Stimulated activated CD8-positive, alpha-beta memory T cell treated with anti-CD3 and anti-CD28 coated beads, Interleukin-12 subunit alpha, Interleukin-12 subunit beta, amount 100 ng/mL, for 24 hours (primary cell): ENCODE data around the gene PLXNA4.

ENCODE experiments used
- DNase-seq: peaks from one replicate; pipeline ENCODE4 v3.0.0-alpha.2; 2020; ENCODE audit errors: extremely low read depth

PLXNA4 gene

DNA sequence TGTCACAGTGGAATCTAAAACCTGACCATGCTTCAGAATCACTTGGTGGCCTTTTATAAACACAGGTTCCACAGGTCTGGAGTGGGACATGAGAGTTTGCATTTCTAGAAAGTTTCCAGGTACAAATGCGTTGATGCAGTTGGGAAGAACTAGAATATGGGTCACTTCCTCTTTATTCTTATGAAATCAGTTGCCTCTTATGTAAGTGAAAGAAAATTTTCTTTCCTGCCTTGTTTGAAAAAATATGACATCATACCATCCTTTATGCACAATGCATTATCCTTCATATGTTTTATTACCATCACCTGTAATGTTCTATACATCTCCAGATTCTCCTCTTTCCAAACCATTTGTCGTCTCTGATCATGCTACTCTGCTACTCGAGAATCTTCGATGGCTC is 44.0 kb downstream of the PLXNA4 start:
- no peak for DNase-seq

DNA sequence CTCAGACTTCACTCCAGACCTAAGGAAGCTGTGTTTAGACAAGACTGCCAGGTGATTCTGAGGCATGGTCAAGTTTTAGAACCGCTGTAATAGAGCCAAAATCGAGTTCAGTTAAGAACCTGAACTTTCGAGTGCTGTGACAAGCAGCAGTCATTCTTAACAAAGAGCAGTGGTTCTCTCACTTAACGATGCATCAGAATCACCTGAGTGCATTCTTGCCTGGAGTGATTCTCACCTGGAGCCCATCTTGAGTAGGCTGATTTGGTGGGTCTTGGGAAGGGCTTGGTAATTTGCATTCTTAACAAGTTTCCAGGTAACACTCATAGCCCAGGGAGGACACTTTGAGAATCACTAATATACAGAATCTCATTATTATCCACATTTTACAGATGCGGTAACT is 44.7 kb downstream of the PLXNA4 start:
- DNase-seq, result no peak

DNA sequence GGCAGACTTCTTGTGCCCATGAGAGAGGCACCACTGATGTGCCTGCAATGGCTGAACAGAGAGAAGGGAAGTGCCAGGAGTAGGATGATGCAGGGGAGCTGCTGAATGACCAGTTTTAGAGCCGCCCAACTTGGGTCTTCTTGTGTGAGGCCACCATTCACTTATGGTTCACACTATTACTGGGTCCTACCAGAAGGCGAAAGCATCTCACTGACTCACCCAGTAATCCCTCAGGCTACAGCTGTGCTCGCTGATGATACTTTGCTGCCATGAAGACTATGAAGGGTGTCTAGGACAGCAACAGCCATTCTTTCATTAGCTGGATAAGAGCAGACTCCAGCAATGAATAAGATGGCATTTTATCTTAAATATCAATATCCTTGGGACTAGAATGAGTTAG is 47.6 kb downstream of the PLXNA4 start:
- no peak for DNase-seq

DNA sequence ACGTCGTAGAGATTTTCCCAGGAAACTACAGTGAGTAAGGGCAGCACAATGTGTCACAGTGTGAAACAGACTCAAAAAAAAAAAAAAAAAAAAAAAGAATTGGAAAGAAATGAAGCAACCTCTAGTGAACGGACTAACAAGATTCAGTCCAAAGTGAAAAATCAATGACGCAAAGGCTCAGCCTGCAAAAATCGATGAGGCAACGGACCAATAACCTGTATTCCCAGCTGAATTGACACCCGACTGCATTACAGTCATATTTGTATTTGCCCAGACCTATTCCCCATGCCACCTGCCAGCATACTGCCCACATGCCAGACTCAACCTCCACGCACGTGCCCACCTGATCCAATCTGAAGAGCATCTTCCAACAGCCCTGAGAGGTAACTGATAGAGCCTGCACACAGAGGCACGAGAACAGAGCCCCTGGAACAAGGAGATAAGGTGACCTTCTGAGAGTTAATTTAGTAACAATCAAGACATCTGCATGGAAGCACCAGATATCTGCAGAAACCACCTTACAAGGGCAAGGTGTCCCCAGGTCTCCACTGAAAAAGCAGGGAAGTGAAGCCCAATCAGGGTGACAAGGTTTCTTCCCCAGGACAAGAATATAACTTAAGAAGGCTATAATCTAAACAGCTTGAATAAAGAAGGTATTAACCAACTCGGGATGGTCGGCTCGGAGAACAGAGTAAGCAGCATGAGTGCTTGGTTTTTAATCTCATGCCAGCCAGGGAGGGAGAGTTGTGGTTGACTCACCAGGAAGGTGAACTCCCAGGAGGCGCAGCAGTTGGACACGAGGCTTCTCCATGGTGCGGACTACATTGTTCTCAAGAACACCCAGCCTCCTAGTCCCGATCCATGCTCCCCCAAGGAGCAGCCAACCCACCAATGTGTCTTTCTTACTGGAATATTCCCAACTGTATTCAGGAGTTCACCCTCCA is 48.5 kb downstream of the PLXNA4 start:
- DNase-seq, result no peak

DNA sequence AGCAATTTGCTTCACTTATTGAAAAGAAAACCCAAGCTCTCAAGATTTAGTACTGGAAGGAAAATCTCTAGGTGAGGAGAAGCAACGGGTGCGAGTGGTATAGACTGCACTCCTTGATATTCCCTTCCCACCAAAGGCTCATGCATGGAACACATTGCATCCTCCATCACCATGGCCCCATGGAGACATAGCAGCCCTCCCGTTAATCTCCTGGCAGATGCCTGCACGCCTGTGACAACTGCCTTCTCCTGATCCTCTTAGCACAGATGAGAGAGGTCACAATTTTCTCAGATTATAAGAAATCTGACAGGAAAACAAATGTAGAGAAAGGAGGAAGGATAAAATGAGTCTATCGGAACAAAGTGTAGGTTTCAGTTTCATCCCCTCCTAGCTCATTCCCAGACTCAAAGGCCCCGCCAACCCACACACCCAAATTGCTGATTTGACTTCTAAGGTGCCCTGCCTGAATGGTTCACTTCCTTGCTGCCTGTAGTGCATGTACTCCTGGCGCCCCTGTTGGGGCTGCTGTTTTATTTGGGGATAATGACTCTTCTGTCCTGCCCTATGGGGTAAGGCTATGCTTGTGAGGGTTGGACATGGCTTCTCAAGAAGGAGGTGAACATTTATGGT is 50.0 kb downstream of the PLXNA4 start:
- DNase-seq, result no peak

DNA sequence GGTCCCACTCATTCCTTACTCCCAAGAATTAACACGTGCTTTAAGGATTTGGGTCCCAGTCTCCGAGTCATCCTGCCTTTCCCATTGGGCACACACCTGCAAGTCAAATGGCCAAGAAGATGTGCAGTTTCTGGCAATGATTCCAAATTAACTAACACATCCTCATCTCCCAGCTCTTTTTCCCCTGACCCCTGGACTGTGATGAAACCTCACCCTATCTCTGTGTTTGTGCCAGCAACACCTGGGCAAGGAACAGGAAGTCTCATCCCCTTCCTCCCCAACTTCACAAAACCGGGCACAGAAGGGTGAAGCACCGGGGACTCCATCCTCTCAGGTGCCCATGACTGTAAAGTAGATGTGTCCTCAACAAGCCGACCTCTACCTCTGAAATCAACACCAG is 54.8 kb downstream of the PLXNA4 start:
- no peak for DNase-seq

DNA sequence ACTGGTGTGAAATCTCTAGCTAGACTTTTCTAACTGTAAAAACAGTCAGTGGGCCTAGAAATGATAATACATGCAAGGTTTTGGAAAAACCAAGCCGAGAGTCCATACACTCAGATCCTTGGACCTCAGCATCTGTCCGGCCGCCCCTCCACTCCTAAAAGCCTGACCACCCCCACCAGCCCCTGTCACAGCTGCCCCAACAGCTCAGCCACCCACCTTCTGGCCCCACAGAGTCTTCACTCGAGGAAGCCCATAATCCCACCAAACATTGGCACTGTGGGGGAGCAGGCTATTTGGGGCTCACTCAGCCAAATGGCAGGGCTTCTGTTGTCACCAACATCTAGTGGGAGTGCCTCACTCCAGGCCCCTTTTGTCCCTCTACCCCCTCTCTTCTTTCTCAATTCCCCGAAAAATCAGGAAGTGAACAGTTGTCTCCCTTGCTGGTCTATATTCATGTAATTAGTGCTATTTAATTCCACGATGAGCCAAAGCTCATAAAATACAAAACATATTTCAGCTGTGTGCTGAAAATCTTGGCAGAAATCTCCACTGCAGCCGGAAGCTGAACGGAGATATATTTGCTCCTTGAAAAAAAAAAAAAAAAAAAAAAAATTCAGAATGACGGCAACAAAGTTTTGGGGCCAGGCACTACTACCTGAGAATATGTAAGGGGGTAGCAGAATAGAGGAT is 55.5 kb downstream of the PLXNA4 start:
- DNase-seq, result no peak

DNA sequence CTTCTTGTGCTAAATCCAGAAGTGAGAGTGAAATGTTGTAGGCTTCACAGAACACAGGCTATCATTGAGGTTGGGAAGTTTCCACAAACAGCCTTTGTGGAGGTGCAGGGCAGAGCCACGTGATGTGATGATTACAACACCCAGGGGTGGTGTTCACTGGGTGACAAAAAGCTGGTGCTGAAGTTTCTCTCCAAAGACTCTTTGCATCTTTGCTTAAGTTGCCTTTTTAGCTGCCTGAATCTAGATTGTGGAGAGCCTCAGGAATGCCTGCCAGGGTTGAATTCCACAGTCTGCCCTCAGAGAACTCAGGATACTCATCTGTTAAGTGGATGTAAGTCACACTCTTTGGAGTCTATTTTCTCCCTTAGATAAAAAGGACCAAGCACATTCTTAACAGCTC is 56.3 kb downstream of the PLXNA4 start:
- DNase-seq, result no peak

DNA sequence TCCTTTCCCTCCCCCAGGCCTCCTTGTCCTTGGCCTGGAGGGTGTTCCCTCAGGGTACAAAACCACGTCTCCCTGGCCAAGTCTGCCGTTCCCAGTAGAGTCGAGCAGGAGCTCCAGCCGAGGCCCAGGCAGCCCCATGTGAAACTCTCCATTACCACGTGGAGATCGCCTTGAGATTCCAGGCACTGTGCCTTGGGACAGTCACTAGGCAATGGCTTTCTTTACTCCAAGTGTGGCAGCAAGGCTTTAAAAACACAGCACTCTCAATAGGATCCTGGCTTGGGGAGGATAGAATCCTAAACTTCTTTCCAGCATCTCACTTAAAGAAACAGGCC is 57.5 kb downstream of the PLXNA4 start:
- no peak for DNase-seq

DNA sequence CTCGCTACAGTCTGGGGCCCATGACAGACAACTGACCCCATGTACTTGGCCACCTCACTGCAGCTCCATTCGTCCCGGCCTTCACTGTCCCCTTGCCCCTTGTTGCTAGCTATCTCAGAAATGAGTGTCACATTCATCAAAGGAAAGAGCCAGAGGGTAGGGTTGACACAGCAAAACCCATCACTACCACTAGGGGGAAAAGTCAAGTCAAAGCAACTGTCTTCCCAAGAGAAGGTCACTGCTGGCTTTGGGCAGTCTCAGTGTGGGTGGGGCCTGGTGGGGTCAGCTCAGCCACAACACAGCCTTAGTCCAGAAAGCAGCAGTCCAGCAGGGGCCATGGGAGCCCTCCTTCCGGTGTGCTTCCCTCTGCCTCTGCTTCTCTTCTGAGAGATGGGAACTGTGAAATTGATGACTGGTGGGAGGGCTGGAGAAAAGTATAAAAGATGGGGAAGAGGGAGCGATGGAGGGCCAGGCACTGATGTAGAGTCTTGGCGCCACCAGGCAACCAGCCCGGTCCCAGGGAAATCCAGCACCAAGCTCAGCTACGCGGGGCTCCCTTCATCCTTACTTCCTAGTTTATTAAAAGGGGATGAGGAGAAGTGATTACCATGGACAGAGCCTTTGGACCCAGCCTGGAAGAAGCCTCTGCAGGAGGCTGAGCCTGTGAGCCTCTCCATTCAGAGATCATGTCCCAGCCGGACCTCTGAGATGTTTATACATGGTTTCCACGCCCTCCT is 58.0 kb downstream of the PLXNA4 start:
- DNase-seq, result no peak

DNA sequence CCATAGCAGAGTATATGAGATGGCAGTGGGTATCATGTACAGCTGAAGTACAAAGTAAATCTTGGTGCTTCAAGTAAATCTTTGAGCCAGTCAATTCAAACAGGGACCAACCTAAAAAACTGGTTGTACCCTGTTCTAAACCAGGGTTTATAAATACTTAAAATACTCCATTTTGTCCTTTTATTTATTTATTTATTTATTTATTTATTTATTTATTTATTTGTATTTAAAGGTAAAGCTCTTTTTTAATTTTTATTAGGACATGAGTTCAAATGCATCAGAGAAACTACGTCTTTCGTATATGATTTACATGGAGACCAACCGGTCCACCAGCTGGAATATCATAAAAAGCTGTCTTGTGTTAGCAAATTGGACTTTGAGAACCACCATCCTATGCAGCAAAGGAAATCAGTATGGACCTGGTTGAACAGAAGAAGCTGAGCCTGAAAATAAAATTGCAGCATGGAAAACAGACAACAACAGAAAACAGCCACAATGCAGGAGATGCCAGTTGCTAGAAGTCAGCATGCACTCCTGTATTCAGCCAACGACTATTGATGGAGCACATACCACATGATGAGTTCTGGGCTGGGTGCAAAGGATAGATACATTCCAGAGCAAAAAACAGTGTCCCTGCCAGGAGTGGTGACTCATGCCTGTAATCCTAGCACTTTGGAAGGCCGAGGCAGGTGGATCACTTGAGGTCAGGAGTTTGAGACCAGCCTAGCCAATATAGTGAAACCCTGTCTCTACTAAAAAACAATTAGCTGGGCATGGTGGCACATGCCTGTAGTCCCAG is 60.0 kb downstream of the PLXNA4 start:
- DNase-seq, result no peak

DNA sequence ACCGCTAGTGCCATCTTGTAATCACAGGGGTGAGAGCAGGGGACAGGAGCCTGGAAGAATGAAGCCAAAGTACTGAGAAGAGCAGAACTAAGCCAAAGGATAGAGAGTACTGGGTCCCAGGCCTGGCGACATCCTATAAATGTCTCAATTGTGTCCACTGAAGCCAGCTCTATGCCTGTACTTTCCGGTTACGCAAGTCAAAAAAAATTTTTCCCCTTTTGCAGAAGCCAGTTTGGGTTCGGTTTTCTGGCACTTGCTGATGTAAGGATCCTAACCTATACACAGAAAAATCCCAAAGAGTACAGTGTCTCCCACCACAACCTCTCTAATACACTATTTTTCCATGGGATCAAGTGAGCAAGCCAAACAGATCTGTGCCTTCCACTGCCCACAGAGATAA is 61.1 kb downstream of the PLXNA4 start:
- DNase-seq, result no peak

DNA sequence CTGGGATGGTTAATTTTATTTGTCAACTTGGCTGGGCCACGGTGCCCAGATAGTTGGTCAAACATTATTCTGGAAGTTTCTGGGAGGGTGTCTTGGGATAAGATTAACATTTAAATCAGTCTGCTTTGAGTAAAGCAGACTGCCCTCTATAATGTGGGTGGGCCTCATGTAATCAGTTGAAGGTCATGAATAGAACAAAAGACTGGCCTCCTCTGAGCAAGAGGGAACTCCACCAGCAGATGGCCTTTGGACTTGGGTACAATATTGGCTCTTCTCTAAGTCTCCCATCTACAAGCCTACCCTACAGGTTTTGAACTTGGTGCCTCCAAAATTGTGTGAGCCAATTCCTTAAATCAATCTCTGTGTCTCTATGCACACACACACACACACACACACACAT is 61.8 kb downstream of the PLXNA4 start:
- no peak for DNase-seq

DNA sequence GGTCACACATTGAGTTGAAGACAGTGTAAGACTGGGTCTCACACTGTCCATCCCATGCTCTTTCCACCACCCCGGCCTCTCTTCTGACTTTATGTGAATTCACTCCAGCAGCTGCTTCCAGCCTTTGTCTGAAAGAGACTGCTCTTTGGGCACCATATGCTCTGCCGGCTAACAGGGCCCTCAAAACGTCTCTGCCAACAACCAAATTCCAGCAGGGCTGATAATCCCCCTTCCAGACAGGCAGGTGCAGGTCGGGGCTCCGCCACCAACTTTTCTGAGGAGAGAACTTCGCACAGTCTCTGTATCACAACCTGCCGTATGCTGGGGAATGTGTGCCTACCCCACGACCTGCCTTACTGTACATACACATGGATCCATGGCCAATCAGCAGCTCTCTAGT is 64.3 kb downstream of the PLXNA4 start:
- DNase-seq, result no peak

DNA sequence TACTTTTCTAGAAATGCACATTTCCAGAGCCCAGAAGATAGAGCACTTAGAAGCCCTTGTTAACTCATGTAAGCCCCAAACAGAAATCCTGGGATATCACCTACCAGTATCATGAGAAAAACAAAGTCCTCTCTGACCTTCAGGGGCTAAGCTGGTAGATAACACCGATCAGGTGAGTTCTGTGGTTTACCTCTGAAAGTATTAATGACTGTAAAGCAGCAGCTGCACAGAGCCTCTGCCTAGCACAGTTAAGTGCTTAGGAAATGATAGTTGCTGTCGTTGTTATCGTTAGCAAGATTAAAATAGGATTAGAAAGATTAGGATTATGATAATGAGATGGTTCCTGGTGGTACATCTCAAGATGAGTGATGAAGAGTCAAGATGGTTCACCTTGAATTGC is 64.9 kb downstream of the PLXNA4 start:
- DNase-seq, result no peak

DNA sequence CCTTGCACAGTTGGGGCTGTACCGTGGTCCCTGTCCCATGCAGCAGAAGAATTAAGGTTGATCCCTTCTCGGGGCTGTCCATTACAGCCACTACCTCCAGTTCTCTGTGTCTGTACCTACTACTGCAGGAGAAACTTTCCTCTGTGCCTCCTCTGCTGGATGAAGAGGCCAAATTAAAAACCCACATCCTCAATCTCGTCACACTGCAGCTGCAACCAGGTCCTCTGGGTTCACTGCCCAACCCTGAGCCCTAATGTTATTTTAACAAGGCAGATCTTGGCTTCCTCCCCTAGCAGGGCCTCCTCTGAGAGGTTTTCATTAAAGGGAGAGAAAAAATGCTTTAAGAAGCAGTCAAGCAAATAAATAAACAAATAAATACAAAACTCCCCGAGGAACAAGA is 66.6 kb downstream of the PLXNA4 start:
- no peak for DNase-seq

DNA sequence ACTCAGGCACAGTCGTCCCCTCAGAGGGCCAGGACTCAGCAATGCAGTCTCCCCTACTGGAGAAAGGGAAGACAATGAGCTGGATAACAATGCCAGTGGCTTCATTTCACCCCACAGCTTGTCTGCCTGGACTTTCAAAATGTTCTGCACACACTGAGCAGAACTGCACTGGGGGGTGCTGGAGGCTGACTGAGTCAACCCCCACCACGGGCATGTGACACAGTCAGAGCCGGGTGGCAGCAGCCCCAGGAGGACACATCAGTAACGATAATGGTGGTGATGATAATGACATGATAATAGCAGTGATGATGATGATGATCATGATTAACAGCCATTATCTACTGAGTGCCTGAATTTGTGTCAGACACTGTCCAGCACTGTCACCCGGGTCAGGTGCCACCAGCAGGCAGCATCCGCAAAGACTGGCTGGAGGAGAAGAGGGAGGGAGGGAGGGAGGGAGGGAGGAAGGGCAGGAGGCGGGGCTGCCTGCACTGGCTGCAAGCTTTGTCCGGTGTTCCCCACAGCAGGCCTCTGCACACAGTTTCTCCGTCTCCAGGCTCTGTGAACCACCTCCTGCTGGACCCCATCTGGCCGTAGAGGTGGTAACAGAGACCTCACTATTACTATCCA is 67.4 kb downstream of the PLXNA4 start:
- DNase-seq, result no peak

DNA sequence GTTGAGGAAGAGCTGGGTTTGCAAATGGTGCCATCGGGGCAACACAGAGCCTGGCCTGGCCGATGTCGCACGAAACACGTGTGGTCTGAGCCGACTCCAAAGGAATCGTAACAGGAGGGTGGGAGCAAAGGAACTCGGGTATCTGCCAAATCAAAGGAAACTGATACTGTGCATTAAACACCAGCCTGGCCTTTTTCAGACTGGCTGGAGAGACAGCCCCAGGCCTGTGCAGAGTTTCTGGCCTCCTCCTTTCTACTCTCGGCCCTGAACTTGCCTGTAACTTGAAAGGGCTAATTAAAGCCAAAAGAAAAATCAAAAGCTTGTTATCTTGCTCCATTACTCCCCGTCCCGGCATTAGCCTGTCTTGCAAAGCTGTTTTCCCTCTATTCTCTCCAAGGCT is 71.4 kb downstream of the PLXNA4 start:
- no peak for DNase-seq

DNA sequence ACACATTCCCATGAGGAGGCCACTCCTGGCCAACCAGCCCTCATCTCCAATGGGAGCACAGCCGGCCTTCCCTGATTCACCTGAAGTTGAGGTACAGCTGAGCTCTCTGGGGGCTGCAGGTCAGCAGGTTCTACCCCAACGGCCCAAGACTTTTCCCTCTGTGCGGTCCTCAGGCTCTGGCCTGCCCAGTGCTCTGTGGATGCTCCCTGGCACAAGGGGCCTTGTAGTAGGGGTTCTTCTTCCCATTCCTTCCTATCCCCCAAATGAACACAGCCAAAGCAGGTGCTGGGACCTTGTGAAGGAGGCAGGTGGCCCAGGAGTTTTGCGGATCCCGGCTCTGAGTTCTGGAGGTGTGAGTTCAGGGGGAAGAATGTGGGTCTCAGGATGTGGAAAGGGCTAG is 72.2 kb downstream of the PLXNA4 start:
- DNase-seq, result no peak

DNA sequence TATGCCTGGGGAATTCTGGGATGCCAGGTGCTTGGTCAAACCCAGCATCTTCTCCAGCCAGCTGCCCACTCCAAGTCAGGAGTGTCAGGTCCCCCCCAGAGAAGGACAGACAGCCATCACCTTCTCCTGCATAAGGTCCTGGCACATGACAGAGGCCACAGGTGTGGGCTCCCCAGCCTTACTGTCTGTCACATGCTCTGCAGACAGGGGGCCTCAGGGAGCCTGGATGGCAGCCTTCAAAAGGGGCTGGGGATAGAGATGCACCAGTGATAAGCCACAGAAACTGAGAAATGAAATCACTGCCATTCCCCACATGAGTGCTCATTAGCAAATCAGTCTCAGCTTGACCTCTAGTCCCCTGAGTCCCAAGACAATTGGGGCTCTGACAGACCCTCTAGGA is 72.9 kb downstream of the PLXNA4 start:
- no peak for DNase-seq

DNA sequence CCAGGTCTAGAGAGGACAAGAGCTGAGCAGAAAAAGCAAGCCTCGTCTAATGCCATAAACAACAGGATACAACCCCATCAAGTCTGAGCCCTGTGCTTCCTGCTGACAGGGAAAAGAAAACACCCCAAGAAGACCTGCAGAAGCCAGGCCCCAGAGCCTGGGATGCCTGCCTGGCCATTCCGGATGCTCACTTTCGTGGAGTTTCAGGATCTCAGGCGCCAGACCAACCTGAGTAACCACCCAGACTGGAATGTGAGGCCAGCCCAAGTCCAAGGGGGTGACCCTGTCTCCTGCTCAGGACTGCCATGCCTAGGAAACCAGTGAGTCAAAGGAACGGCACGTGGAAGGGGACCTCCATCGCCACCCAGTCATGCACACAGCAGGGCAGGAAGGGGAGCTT is 74.3 kb downstream of the PLXNA4 start:
- DNase-seq, result no peak
